ENCODE results near the gene ARHGEF7.

ARHGEF7 gene

DNA sequence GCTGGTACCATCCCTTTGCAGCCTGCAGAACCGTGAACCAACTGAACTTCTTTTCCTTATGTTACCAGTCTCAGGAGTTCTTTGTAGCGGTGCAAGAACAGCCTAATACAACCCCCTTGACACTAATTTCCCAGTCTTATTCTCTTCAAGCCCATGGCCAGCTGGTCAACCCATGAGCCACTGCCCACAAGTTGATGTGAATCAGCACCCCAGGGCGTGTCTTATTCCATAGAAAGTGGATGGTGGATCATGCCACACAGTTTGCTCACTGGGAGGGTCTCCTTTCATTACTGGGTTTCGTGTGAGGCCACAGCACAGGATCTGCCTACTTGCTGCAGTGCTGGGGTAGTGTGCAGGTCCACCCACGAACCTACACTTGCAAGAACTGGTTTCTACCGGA lies 232.3 kb downstream of the ARHGEF7 start:
- Mint-ChIP-seq H3K9me3 (no peaks in the 10 kb centered on the region), H3K27ac (no peak overlapping the region), H3K27me3 (peaks cover 0 to 13% of the 10 kb centered on the region in 2 donors), H3K4me3 (no peak overlapping the region), H3K4me1 (ENCODE audit: low read depth in 2 of 2) (no peaks in the 10 kb centered on the region), H3K36me3 (ENCODE audit: insufficient read depth) (no peaks in the 10 kb centered on the region)
- DNase-seq (no peak), ATAC-seq (replicated peaks) (no peak)

- no peak for ATAC-seq (replicated peaks)
- no peaks in the 10 kb centered on the region for H3K9me3 Mint-ChIP-seq
- H3K27ac Mint-ChIP-seq, result no peak overlapping the region
- no peaks in the 10 kb centered on the region for H3K4me1 Mint-ChIP-seq (ENCODE audit: low read depth in 2 of 2)
- H3K4me3 Mint-ChIP-seq, result no peak overlapping the region
- no peak for DNase-seq
- peaks cover 8 to 17% of the 10 kb centered on the region in 2 donors for H3K27me3 Mint-ChIP-seq
- no peaks in the 10 kb centered on the region for H3K36me3 Mint-ChIP-seq (ENCODE audit: insufficient read depth)
Observed at GRCh38 chr13:111353508-111353907, 238.4 kb downstream of the ARHGEF7 start.

GRCh38 chr13:111354789-111355188 lies 239.7 kb downstream of the ARHGEF7 start:
- Mint-ChIP-seq H3K27ac (no peak overlapping the region), H3K4me3 (no peak overlapping the region)

More at GRCh38 chr13:111354789-111355188, 239.7 kb downstream of the ARHGEF7 start:
- ATAC-seq (replicated peaks), result no peak
- no peaks in the 10 kb centered on the region for H3K9me3 Mint-ChIP-seq
- peaks cover 8 to 17% of the 10 kb centered on the region in 2 donors for H3K27me3 Mint-ChIP-seq
- no peaks in the 10 kb centered on the region for H3K36me3 Mint-ChIP-seq (ENCODE audit: insufficient read depth)
- DNase-seq, result no peak
- H3K4me1 Mint-ChIP-seq (ENCODE audit: low read depth in 2 of 2), result no peaks in the 10 kb centered on the region

Measured in effector memory CD8-positive, alpha-beta T cell (primary cell).